ENCODE results near the gene CREB5. TPM values are rescaled to one million over a fixed set of nuclear protein-coding genes. Genes with fewer than 3 reads are reported as not detected.

The CREB5 gene
- total and polyA plus RNA-seq, 11 donors = 7.6 to 38.7 (median 15.2) TPM

DNA sequence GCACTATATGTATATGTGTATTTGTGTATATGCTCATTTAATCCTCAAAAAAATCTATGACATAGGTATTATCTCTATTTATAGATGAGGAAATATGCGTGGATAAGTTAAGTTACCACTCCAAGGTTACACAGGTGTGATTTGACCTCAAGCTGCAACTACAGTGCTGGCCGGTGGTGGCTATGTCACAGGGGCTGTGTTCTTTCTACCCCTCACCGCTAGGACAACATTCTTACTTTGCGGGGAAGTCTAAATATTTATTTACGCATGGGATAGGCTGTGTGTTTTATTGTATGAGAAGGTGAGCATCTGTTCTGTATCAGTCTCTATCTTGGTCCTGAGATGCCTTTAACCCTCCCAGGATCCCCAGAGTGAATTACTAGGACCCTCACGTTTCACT is 60.0 kb downstream of the CREB5 start:
- WGBS, 4 donors = 80 to 86% (median 83%) methylated on average over 6 of the region's 6 CpGs
- Histone ChIP-seq H3K36me3 (no peaks in the 10 kb centered on the region), H3K27ac (no peak overlapping the region), H3K27me3 (no peaks in the 10 kb centered on the region), H3K4me1 (peaks cover 0 to 13% (median 4%) of the 10 kb centered on the region in 12 donors), H3K9me3 (peaks cover 0 to 3% (median 0%) of the 10 kb centered on the region in 12 donors), H3K4me3 (no peak overlapping the region)
- DNase-seq (no peak), ATAC-seq (no peak)
- intact Hi-C loops (cut with DNase I) = no loop called here
- TF ChIP-seq, protein P1, sequence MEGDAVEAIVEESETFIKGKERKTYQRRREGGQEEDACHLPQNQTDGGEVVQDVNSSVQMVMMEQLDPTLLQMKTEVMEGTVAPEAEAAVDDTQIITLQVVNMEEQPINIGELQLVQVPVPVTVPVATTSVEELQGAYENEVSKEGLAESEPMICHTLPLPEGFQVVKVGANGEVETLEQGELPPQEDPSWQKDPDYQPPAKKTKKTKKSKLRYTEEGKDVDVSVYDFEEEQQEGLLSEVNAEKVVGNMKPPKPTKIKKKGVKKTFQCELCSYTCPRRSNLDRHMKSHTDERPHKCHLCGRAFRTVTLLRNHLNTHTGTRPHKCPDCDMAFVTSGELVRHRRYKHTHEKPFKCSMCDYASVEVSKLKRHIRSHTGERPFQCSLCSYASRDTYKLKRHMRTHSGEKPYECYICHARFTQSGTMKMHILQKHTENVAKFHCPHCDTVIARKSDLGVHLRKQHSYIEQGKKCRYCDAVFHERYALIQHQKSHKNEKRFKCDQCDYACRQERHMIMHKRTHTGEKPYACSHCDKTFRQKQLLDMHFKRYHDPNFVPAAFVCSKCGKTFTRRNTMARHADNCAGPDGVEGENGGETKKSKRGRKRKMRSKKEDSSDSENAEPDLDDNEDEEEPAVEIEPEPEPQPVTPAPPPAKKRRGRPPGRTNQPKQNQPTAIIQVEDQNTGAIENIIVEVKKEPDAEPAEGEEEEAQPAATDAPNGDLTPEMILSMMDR (IDR thresholded peaks at IDR 0.05) = no peak
- no peak for TF ChIP-seq POLR2A (IDR thresholded peaks at IDR 0.05)

DNA sequence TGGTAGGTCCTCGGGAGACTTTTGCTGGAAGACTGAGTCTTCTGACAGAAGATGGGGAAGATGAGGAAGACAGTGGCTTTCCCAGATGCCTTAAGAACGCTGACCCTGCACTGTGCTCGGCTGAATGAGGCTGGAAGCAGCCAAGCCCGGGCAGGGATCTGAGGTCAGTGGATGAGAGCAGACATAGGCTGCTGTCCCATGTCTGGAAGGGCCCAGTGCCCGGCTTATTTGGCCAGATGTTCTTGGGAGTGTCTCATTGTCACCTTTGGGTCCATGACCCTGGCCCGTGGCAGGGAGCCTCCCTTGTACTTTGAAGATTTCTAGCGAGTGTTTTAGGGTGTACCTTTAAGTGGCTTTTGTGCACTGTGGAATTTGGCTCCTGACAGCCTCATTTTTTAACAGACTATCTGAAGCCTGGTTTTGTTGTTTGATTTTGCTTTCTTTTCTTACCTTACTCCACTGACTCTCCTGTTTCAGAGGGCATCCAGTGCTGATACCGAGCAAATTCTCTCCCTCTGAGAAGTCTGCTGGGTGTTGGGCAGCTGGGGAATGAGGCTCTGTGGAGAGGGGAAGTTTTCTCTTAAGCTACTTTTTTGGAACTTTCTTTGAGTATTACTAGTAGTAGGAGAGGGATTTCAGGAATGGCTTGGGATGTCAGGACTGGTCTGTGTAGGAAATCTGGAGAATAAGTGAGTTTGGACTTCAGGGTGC is 61.4 kb downstream of the CREB5 start:
- ATAC-seq (peak in 3 of 4 donors; percentile 85 to 87 (median 86)), DNase-seq (peak in 4 of 5 donors; percentile 36 to 72 (median 51))
- Histone ChIP-seq H3K27me3 (no peaks in the 10 kb centered on the region), H3K4me3 (peak overlapping the region in 2 of 12 donors; percentile 17 to 21), H3K27ac (peak overlapping the region in 9 of 12 donors; percentile 4 to 68 (median 26)), H3K9me3 (peaks cover 0 to 3% (median 0%) of the 10 kb centered on the region in 12 donors), H3K4me1 (peaks cover 0 to 17% (median 4%) of the 10 kb centered on the region in 12 donors), H3K36me3 (no peaks in the 10 kb centered on the region)
- intact Hi-C loops (cut with DNase I) = no loop called here
- no peak for TF ChIP-seq POLR2A (IDR thresholded peaks at IDR 0.05)
- TF ChIP-seq, protein P1 (IDR thresholded peaks at IDR 0.05) = no peak
- 51 to 66% (median 57%) methylated on average over 8 of the region's 8 CpGs for WGBS, 4 donors

DNA sequence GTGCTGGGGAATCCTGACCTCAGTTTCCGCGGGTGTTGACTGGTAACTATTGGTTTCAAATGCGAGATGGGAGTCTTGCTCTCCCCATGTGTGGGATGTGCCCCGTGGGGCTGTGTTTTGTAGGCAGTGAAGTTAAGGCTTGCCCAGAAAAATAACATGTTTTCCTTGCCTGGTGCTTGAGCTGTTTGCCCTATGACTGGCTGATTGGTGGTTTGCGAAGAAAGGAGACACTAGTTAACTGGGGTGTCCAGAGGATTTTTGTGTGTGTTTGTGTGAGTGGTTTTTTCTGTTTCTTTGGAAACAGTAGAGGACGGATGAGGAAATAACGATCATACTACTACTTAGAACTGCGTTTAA is 61.9 kb downstream of the CREB5 start:
- Histone ChIP-seq H3K36me3 (no peaks in the 10 kb centered on the region), H3K27ac (peak overlapping the region in 9 of 12 donors; percentile 4 to 68 (median 26)), H3K9me3 (peaks cover 0 to 3% (median 0%) of the 10 kb centered on the region in 12 donors), H3K4me1 (peaks cover 0 to 22% (median 6%) of the 10 kb centered on the region in 12 donors), H3K27me3 (no peaks in the 10 kb centered on the region), H3K4me3 (peak overlapping the region in 2 of 12 donors; percentile 17 to 21)
- peak in 3 of 4 donors; percentile 27 to 39 (median 36) for ATAC-seq
- intact Hi-C loops (cut with DNase I) = no loop called here
- no peak for DNase-seq
- 78 to 86% (median 81%) methylated on average over 8 of the region's 8 CpGs for WGBS, 4 donors
- TF ChIP-seq, protein P1 (IDR thresholded peaks at IDR 0.05) = no peak
- TF ChIP-seq POLR2A (IDR thresholded peaks at IDR 0.05) = no peak

DNA sequence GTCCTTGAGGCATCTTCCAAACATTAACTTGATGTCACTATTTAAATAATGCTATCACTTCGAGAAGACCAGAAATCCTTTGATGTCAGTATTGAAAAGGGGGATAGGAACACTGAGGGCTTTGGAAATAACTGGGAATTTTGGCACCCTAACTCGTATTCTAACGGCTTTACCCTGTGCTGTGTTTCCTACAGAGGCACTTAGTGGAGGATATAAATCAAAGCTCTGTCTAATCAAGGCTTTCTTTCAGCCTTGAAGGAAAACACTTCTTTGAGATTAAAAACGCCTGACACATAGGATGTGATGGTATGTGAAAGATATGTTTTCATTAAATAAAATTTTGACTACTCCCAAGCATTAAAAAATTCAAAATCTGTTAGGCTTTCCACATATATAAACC is 62.3 kb downstream of the CREB5 start:
- Histone ChIP-seq H3K36me3 (no peaks in the 10 kb centered on the region), H3K4me1 (peaks cover 0 to 25% (median 7%) of the 10 kb centered on the region in 12 donors), H3K4me3 (peak overlapping the region in 1 of 12 donors; percentile 21), H3K27ac (peak overlapping the region in 7 of 12 donors; percentile 4 to 68 (median 35)), H3K27me3 (no peaks in the 10 kb centered on the region), H3K9me3 (peaks cover 0 to 3% (median 0%) of the 10 kb centered on the region in 12 donors)
- 81 to 87% (median 84%) methylated on average over 4 of the region's 4 CpGs for WGBS, 4 donors
- intact Hi-C loops (cut with DNase I) = no loop called here
- no peak for ATAC-seq
- TF ChIP-seq POLR2A (IDR thresholded peaks at IDR 0.05) = no peak
- TF ChIP-seq, protein P1 (IDR thresholded peaks at IDR 0.05) = no peak
- no peak for DNase-seq
